IMR-90 (cell line): ENCODE data around the gene PBX4. TPM values are rescaled to one million over a fixed set of nuclear protein-coding genes. Genes with fewer than 3 reads are reported as not detected.

Source experiments
- ATAC-seq: fragments of 200-7000 bp; cut with Tn5 transposase; 2 replicates; pipeline ENCODE4 v1.9.1; 2020; ENCODE audit warnings: low read depth, mild to moderate bottlenecking, moderate library complexity
- BruUV-seq: library from RNA; stranded (reverse); fragments of 400-500 nt; replicated peaks from 2 replicates; lab custom pipeline; 2021; lab: Mats Ljungman, UMichigan
- CTCF ChIA-PET: fragments of 300-600 bp; formaldehyde crosslinking; extraction: SDS; loops from one replicate; lab custom pipeline; 2021; ENCODE audit warnings: antibody characterized with exemption; lab: Yijun Ruan, JAX
- POLR2A ChIA-PET: fragments of 300-600 bp; sonication (Branson Sonifier 250); formaldehyde crosslinking; loops from one replicate; lab custom pipeline; 2022; ENCODE audit warnings: antibody characterized with exemption; ENCODE audit not compliant: unreplicated experiment; lab: Charles Lee
- DNase-seq: peaks from one replicate; pipeline ENCODE4 v3.0.0; 2013
- H2AFZ ChIP-seq: replicated peaks from 2 replicates; pipeline ENCODE3; 2013; ENCODE audit warnings: low read length, mild to moderate bottlenecking; ENCODE audit not compliant: poor library complexity
- H2AK5ac ChIP-seq: 2 replicates; pipeline ENCODE4 v1.6.1; 2013; ENCODE audit warnings: low read depth, low read length, inconsistent platforms
- H2AK9ac ChIP-seq: replicated peaks from 2 replicates; pipeline ENCODE3; 2013; ENCODE audit warnings: mild to moderate bottlenecking, low read depth, low read length, moderate library complexity; ENCODE audit not compliant: poor library complexity
- H2BK120ac ChIP-seq: 2 replicates; pipeline ENCODE4 v1.6.1; 2013; ENCODE audit warnings: low read depth, low read length, inconsistent platforms
- H2BK15ac ChIP-seq: 3 replicates; pipeline ENCODE4 v1.6.1; 2013; ENCODE audit warnings: low read depth, low read length, inconsistent platforms
- H2BK20ac ChIP-seq: 2 replicates; pipeline ENCODE4 v1.6.1; 2013; ENCODE audit warnings: low read depth, mild to moderate bottlenecking, inconsistent platforms, low read length, moderate library complexity
- H2BK5ac ChIP-seq: 2 replicates; pipeline ENCODE4 v1.6.1; 2013; ENCODE audit warnings: mild to moderate bottlenecking, low read depth, low read length, inconsistent platforms; ENCODE audit not compliant: poor library complexity, severe bottlenecking
- H3K14ac ChIP-seq: replicated peaks from 2 replicates; pipeline ENCODE4 v1.6.1; 2013; ENCODE audit warnings: low read depth, low read length, inconsistent platforms
- H3K18ac ChIP-seq: 2 replicates; pipeline ENCODE4 v1.6.1; 2013; ENCODE audit warnings: low read depth, low read length, control low read depth
- H3K23ac ChIP-seq: 2 replicates; pipeline ENCODE4 v1.6.1; 2013; ENCODE audit warnings: low read depth, low read length, inconsistent platforms
- H3K27ac ChIP-seq: 2 replicates; pipeline ENCODE4 v1.5.1; 2013; ENCODE audit warnings: mild to moderate bottlenecking, control low read depth, low read length; ENCODE audit not compliant: insufficient read depth
- H3K27me3 ChIP-seq: 2 replicates; pipeline ENCODE4 v1.6.1; 2013; ENCODE audit warnings: low read length; ENCODE audit not compliant: control insufficient read depth, insufficient read depth
- H3K36me3 ChIP-seq: 2 replicates; pipeline ENCODE4 v1.6.1; 2013; ENCODE audit warnings: low read length, mixed read lengths; ENCODE audit not compliant: control insufficient read depth, insufficient read depth
- H3K4ac ChIP-seq: 2 replicates; pipeline ENCODE4 v1.6.1; 2013; ENCODE audit warnings: low read depth, low read length, inconsistent platforms
- H3K4me1 ChIP-seq: 2 replicates; pipeline ENCODE4 v1.6.1; 2013; ENCODE audit warnings: low read length, mixed read lengths; ENCODE audit not compliant: control insufficient read depth, insufficient read depth
- H3K4me2 ChIP-seq: 2 replicates; pipeline ENCODE4 v1.6.1; 2013; ENCODE audit warnings: low read depth, mild to moderate bottlenecking, control low read depth, low read length, moderate library complexity
- H3K4me3 ChIP-seq: 2 replicates; pipeline ENCODE4 v1.5.1; 2013; ENCODE audit warnings: low read depth, mild to moderate bottlenecking, control low read depth, low read length, moderate library complexity; ENCODE audit not compliant: insufficient read depth
- H3K56ac ChIP-seq: 2 replicates; pipeline ENCODE4 v1.6.1; 2013; ENCODE audit warnings: low read length, inconsistent platforms; ENCODE audit not compliant: insufficient read depth; ENCODE audit errors: extremely low read depth
- H3K79me1 ChIP-seq, 2 experiments: 2 replicates each; pipeline ENCODE4 v1.6.1; 2013; ENCODE audit warnings: low read length in 2 of 2, inconsistent platforms in 1 of 2, low read depth in 1 of 2
- H3K9ac ChIP-seq: 2 replicates; pipeline ENCODE4 v1.6.1; 2013; ENCODE audit warnings: low read depth, low read length, control low read depth
- H3K9me1 ChIP-seq: 2 replicates; pipeline ENCODE4 v1.6.1; 2013; ENCODE audit warnings: low read length, inconsistent platforms; ENCODE audit not compliant: insufficient read depth
- H3K9me3 ChIP-seq: 2 replicates; pipeline ENCODE4 v1.6.1; 2013; ENCODE audit warnings: low read length; ENCODE audit not compliant: control insufficient read depth, insufficient read depth
- H4K20me1 ChIP-seq: 2 replicates; pipeline ENCODE4 v1.6.1; 2013; ENCODE audit warnings: low read length, inconsistent platforms; ENCODE audit not compliant: insufficient read depth
- H4K5ac ChIP-seq: 2 replicates; pipeline ENCODE4 v1.6.1; 2013; ENCODE audit warnings: mild to moderate bottlenecking, low read depth, low read length, control low read depth
- H4K8ac ChIP-seq, 2 experiments: 2 replicates each; pipeline ENCODE4 v1.6.1; 2013; ENCODE audit warnings: low read depth in 2 of 2, low read length in 2 of 2, control low read depth in 1 of 2, inconsistent platforms in 1 of 2
- H4K91ac ChIP-seq: 2 replicates; pipeline ENCODE4 v1.6.1; 2013; ENCODE audit warnings: low read depth, low read length, inconsistent platforms; ENCODE audit not compliant: insufficient read depth
- BHLHE40 ChIP-seq: fragments of 150-350 bp; IDR thresholded peaks from 2 replicates; pipeline ENCODE4 v1.6.1; 2016; ENCODE audit warnings: mild to moderate bottlenecking, low read depth, low read length
- CEBPB ChIP-seq: IDR thresholded peaks from 2 replicates; pipeline ENCODE4 v1.6.1; 2012; ENCODE audit warnings: low read depth, low read length, improper control_type of control experiment
- CHD1 ChIP-seq: IDR thresholded peaks from 2 replicates; pipeline ENCODE4 v1.6.1; 2012; ENCODE audit warnings: low read depth, low read length, improper control_type of control experiment
- CTCF ChIP-seq: conservative IDR thresholded peaks from 2 replicates; pipeline ENCODE4 v1.5.1; 2012; ENCODE audit warnings: mild to moderate bottlenecking, low read depth, low read length, improper control_type of control experiment
- ELK1 ChIP-seq: fragments of 150-350 bp; IDR thresholded peaks from 2 replicates; pipeline ENCODE4 v1.6.1; 2016; ENCODE audit warnings: low read depth, mild to moderate bottlenecking, low read length, moderate library complexity, borderline replicate concordance
- FOS ChIP-seq: fragments of 150-350 bp; IDR thresholded peaks from 2 replicates; pipeline ENCODE4 v1.6.1; 2016; ENCODE audit warnings: low read depth, low read length
- MAFK ChIP-seq: IDR thresholded peaks from 2 replicates; pipeline ENCODE4 v1.6.1; 2012; ENCODE audit warnings: low read depth, low read length, improper control_type of control experiment
- MAZ ChIP-seq: IDR thresholded peaks from 2 replicates; pipeline ENCODE4 v1.6.1; 2012; ENCODE audit warnings: low read depth, mild to moderate bottlenecking, low read length, improper control_type of control experiment, moderate library complexity, borderline replicate concordance
- MXI1 ChIP-seq: IDR thresholded peaks from 2 replicates; pipeline ENCODE4 v1.6.1; 2012; ENCODE audit warnings: low read depth, mild to moderate bottlenecking, low read length, moderate library complexity, borderline replicate concordance
- NFE2L2 ChIP-seq: fragments of 150-350 bp; IDR thresholded peaks from 2 replicates; pipeline ENCODE4 v1.6.1; 2016; ENCODE audit warnings: low read depth, mild to moderate bottlenecking, low read length
- POLR2A ChIP-seq: IDR thresholded peaks from 2 replicates; pipeline ENCODE4 v1.6.1; 2012; ENCODE audit warnings: mild to moderate bottlenecking, low read depth, low read length
- RAD21 ChIP-seq: IDR thresholded peaks from 2 replicates; pipeline ENCODE4 v1.6.1; 2012; ENCODE audit warnings: low read length, improper control_type of control experiment
- RCOR1 ChIP-seq: IDR thresholded peaks from 2 replicates; pipeline ENCODE4 v1.6.1; 2012; ENCODE audit warnings: mild to moderate bottlenecking, low read length, improper control_type of control experiment; ENCODE audit not compliant: insufficient replicate concordance
- RFX5 ChIP-seq: IDR thresholded peaks from 2 replicates; pipeline ENCODE4 v1.8.0; 2012; ENCODE audit warnings: low read depth, mild to moderate bottlenecking, low read length, moderate library complexity
- SMC3 ChIP-seq: fragments of 150-350 bp; IDR thresholded peaks from 2 replicates; pipeline ENCODE4 v1.6.1; 2016; ENCODE audit warnings: low read depth, mild to moderate bottlenecking, antibody characterized with exemption, low read length, moderate library complexity
- USF2 ChIP-seq: fragments of 150-350 bp; IDR thresholded peaks from 2 replicates; pipeline ENCODE4 v1.6.1; 2017; ENCODE audit warnings: mild to moderate bottlenecking, antibody characterized with exemption, low read length, low read depth
- WGBS, 2 experiments: methylation state at CpG; one replicate each; pipeline versions ENCODE4 v1.1.5 to v1.1.7; 2013; ENCODE audit warnings: missing lambda C conversion rate in 2 of 2; ENCODE audit not compliant: insufficient read length in 1 of 2; ENCODE audit errors: extremely low coverage in 2 of 2; 5-methylcytosine and 5-hydroxymethylcytosine counted together
- dilution Hi-C: fragments of 300-500 bp; cut with HindIII; formaldehyde crosslinking; loops from one replicate; pipeline ENCODE4 v1.14.3; 2018; ENCODE audit warnings: low sequenced_read_pairs; ENCODE audit not compliant: unreplicated experiment
- in situ Hi-C: fragments of 300-500 bp; cut with MboI; formaldehyde crosslinking; loops from 3 replicates; pipeline ENCODE4 v1.14.3; 2019; ENCODE audit warnings: low sequenced_read_pairs, inconsistent platforms, mixed read lengths
- intact Hi-C: fragments of 100-400 bp; cut with micrococcal nuclease; formaldehyde crosslinking; loops from 2 replicates; pipeline ENCODE4 v1.10.0; 2022
- polyA plus RNA-seq, 3 experiments: library from polyadenylated mRNA; depleted of rRNA; stranded (reverse); fragments of >200 nt; gene quantifications; 2 replicates each; pipeline ENCODE4 v1.2.3, GENCODE V29; 2012; ENCODE audit warnings: low replicate concordance in 1 of 3
- total RNA-seq: library from RNA; depleted of rRNA; stranded (reverse); fragments of >200 nt; gene quantifications from 2 replicates; pipeline ENCODE4 v1.2.3, GENCODE V29; 2012

Gene PBX4
- total and polyA plus RNA-seq, 2 of the 4 experiments (the other 2 are of a cell fraction), result 0.90 to 2.9 TPM

GRCh38 chr19:19655051-19655594, 36.6 kb upstream of the PBX4 start:
- no peak overlapping the region for H3K9ac ChIP-seq
- no TSS peak for BruUV-seq
- dilution Hi-C loops (no loop called here), intact Hi-C loops (no loop called here), in situ Hi-C loops (no loop called here)
- H3K27me3 ChIP-seq, result no peaks in the 10 kb centered on the region
- no peak overlapping the region for H2AK5ac ChIP-seq
- H2BK20ac ChIP-seq, result no peak overlapping the region
- H2BK120ac ChIP-seq, result no peak overlapping the region
- H4K91ac ChIP-seq, result no peak overlapping the region
- H3K9me3 ChIP-seq, result no peaks in the 10 kb centered on the region
- no peak for TF ChIP-seq FOS
- TF ChIP-seq RCOR1, result no peak
- no peak for TF ChIP-seq USF2
- no peak for TF ChIP-seq RAD21
- no peak for TF ChIP-seq RFX5
- no peak for TF ChIP-seq NFE2L2
- no peak for TF ChIP-seq MXI1
- no peak for TF ChIP-seq CHD1
- no peak for TF ChIP-seq POLR2A
- no peak for TF ChIP-seq CEBPB
- TF ChIP-seq BHLHE40, result no peak
- no peak for TF ChIP-seq MAFK
- no peak for TF ChIP-seq SMC3
- no peak for TF ChIP-seq MAZ
- no peak for TF ChIP-seq CTCF
- no peak for TF ChIP-seq ELK1
- H4K5ac ChIP-seq, result no peak overlapping the region
- no peak overlapping the region for H3K4ac ChIP-seq
- H3K9me1 ChIP-seq, result peaks cover 6% of the 10 kb centered on the region
- H3K4me3 ChIP-seq, result no peak overlapping the region
- H3K23ac ChIP-seq, result no peak overlapping the region
- H3K56ac ChIP-seq, result no peak overlapping the region
- ChIA-PET POLR2A (no interaction called here), CTCF (no interaction called here)
- peaks cover 8 to 18% of the 10 kb centered on the region in 2 experiments for H3K79me1 ChIP-seq
- peaks cover 15% of the 10 kb centered on the region for H4K20me1 ChIP-seq
- no peak overlapping the region for H3K4me2 ChIP-seq
- no peak overlapping the region for H2BK5ac ChIP-seq
- ATAC-seq (no peak), DNase-seq (no peak)
- no peak overlapping the region for H3K27ac ChIP-seq
- H4K8ac ChIP-seq, result no peak overlapping the region
- H2BK15ac ChIP-seq, result no peak overlapping the region
- no peak overlapping the region for H3K14ac ChIP-seq
- peaks cover 87% of the 10 kb centered on the region for H3K36me3 ChIP-seq
- no peak overlapping the region for H3K18ac ChIP-seq
- no peaks in the 10 kb centered on the region; the same call in 1 of the 2 replicates for H3K4me1 ChIP-seq
- WGBS, 2 experiments, result 80% methylated on average over 3 of the region's 22 CpGs; no CpG with 5 or more reads in 1 of the 2 experiments
- no peak overlapping the region for H2AK9ac ChIP-seq
- H2AFZ ChIP-seq, result no peak overlapping the region
